Measurements from ENCODE around the gene IFNW1. TPM values are rescaled to one million over a fixed set of nuclear protein-coding genes. Genes with fewer than 3 reads are reported as not detected.
"Not testable (repeated sequence)": the region's sequence is repeated elsewhere in the genome, so short reads cannot be mapped to it uniquely, and the experiment has no call there.

The IFNW1 gene
- total and polyA plus RNA-seq, 4 experiments from 2014 or later, result not detected

- Mint-ChIP-seq H3K9me3 (peaks cover 0 to 2% (median 0%) of the 10 kb centered on the region in 8 donors), H3K27ac (no peak overlapping the region), H3K27me3 (peaks cover 4% of the 10 kb centered on the region in 2 donors), H3K4me1 (peaks cover 5 to 11% (median 8%) of the 10 kb centered on the region in 4 donors), H3K4me3 (no peak overlapping the region), H3K36me3 (no peaks in the 10 kb centered on the region)
- DNase-seq, result no peak
- no peak overlapping the region for H3K27ac ChIP-seq (ENCODE audit: low read depth, low read length)
- CTCF ChIA-PET (ENCODE audit: partially characterized antibody), result no interaction called here
- no peaks in the 10 kb centered on the region for H3K36me3 ChIP-seq (ENCODE audit: insufficient read depth, low read length)
- intact Hi-C loops (cut with micrococcal nuclease), result no loop called here
- POLR2A ChIA-PET (ENCODE audit: partially characterized antibody), result no interaction called here
- no peaks in the 10 kb centered on the region for H3K9me3 ChIP-seq (ENCODE audit: control insufficient read depth in 1 of 2, low read length in 2 of 2)
- H3K4me1 ChIP-seq (ENCODE audit: insufficient read depth, low read length), result peaks cover 6% of the 10 kb centered on the region
- H3K4me3 ChIP-seq (ENCODE audit: low read length in 2 of 2), result no peak overlapping the region
- no peaks in the 10 kb centered on the region for H3K27me3 ChIP-seq (ENCODE audit: insufficient read depth, low read length)
Observed at GRCh38 chr9:21137020-21137419, 4.6 kb downstream of the IFNW1 start.

GRCh38 chr9:21135736-21136135, 5.9 kb downstream of the IFNW1 start:
- Histone ChIP-seq H3K9me3 (ENCODE audit: control insufficient read depth in 1 of 2, low read length in 2 of 2) (no peaks in the 10 kb centered on the region), H3K4me1 (ENCODE audit: insufficient read depth, low read length) (no peaks in the 10 kb centered on the region), H3K27ac (ENCODE audit: low read depth, low read length) (no peak overlapping the region), H3K36me3 (ENCODE audit: insufficient read depth, low read length) (no peaks in the 10 kb centered on the region), H3K27me3 (ENCODE audit: insufficient read depth, low read length) (no peaks in the 10 kb centered on the region), H3K4me3 (ENCODE audit: low read length in 2 of 2) (no peak overlapping the region)
- Mint-ChIP-seq H3K9me3 (peaks cover 0 to 2% (median 0%) of the 10 kb centered on the region in 8 donors), H3K4me3 (no peak overlapping the region), H3K27ac (no peak overlapping the region), H3K27me3 (peaks cover 4% of the 10 kb centered on the region in 2 donors), H3K4me1 (peaks cover 0 to under 1% (median under 1%) of the 10 kb centered on the region in 4 donors), H3K36me3 (no peaks in the 10 kb centered on the region)
- CTCF ChIA-PET (ENCODE audit: partially characterized antibody), result interaction anchor here (1.1 to 1.3 kb wide), 2 partner anchors 15 to 22 kb away, joined by 3 read pairs; no protein-coding TSS in a partner anchor
- intact Hi-C loops (cut with micrococcal nuclease), result no loop called here
- POLR2A ChIA-PET (ENCODE audit: partially characterized antibody), result no interaction called here
- no peak for DNase-seq

- POLR2A ChIA-PET (ENCODE audit: partially characterized antibody); H3K4me1 ChIP-seq (ENCODE audit: insufficient read depth, low read length); H3K27me3 Mint-ChIP-seq; H3K36me3 Mint-ChIP-seq; H3K9me3 ChIP-seq (ENCODE audit: control insufficient read depth in 1 of 2, low read length in 2 of 2); H3K27ac ChIP-seq (ENCODE audit: low read depth, low read length); H3K36me3 ChIP-seq (ENCODE audit: insufficient read depth, low read length); CTCF ChIA-PET (ENCODE audit: partially characterized antibody); H3K27me3 ChIP-seq (ENCODE audit: insufficient read depth, low read length); H3K4me3 ChIP-seq (ENCODE audit: low read length in 2 of 2); intact Hi-C loops (cut with micrococcal nuclease): not testable (repeated sequence)
- H3K9me3 Mint-ChIP-seq, result peaks cover 0 to 14% (median 8%) of the 10 kb centered on the region in 8 donors
- H3K27ac Mint-ChIP-seq, result peak overlapping the region in 5 of 7 donors; percentile 23 to 68 (median 53)
- peak in 4 of 5 donors; percentile 17 to 25 (median 20) for DNase-seq
- peak overlapping the region in 1 of 8 donors; percentile 56 for H3K4me3 Mint-ChIP-seq
- peaks cover 6 to 14% (median 9%) of the 10 kb centered on the region in 4 donors for H3K4me1 Mint-ChIP-seq
Observed at GRCh38 chr9:21128186-21128585, 13.4 kb downstream of the IFNW1 start.

GRCh38 chr9:21121595-21122251, 19.9 kb downstream of the IFNW1 start:
- Mint-ChIP-seq H3K4me3 (no peak overlapping the region), H3K36me3 (no peaks in the 10 kb centered on the region), H3K9me3 (no peaks in the 10 kb centered on the region), H3K27ac (no peak overlapping the region), H3K27me3 (peaks cover 7 to 10% of the 10 kb centered on the region in 2 donors), H3K4me1 (no peaks in the 10 kb centered on the region)
- intact Hi-C loops (cut with micrococcal nuclease), result no loop called here
- H3K27me3 ChIP-seq (ENCODE audit: insufficient read depth, low read length), result no peaks in the 10 kb centered on the region
- no peaks in the 10 kb centered on the region for H3K4me1 ChIP-seq (ENCODE audit: insufficient read depth, low read length)
- ChIA-PET POLR2A (ENCODE audit: partially characterized antibody) (no interaction called here), CTCF (ENCODE audit: partially characterized antibody) (interaction anchor here (1.4 kb wide), 1 partner anchor 11 kb away, joined by 4 read pairs; no protein-coding TSS in a partner anchor)
- H3K4me3 ChIP-seq (ENCODE audit: low read length in 2 of 2), result no peak overlapping the region
- no peaks in the 10 kb centered on the region for H3K36me3 ChIP-seq (ENCODE audit: insufficient read depth, low read length)
- H3K27ac ChIP-seq (ENCODE audit: low read depth, low read length), result no peak overlapping the region
- no peak for DNase-seq
- no peaks in the 10 kb centered on the region for H3K9me3 ChIP-seq (ENCODE audit: control insufficient read depth in 1 of 2, low read length in 2 of 2)

- DNase-seq, result no peak
- intact Hi-C loops (cut with micrococcal nuclease), result no loop called here
- Histone ChIP-seq H3K9me3 (ENCODE audit: control insufficient read depth in 1 of 2, low read length in 2 of 2) (no peaks in the 10 kb centered on the region), H3K4me3 (ENCODE audit: low read length in 2 of 2) (no peak overlapping the region), H3K36me3 (ENCODE audit: insufficient read depth, low read length) (no peaks in the 10 kb centered on the region), H3K27ac (ENCODE audit: low read depth, low read length) (no peak overlapping the region), H3K27me3 (ENCODE audit: insufficient read depth, low read length) (no peaks in the 10 kb centered on the region), H3K4me1 (ENCODE audit: insufficient read depth, low read length) (no peaks in the 10 kb centered on the region)
- H3K27ac Mint-ChIP-seq, result no peak overlapping the region
- peaks cover 5 to 13% of the 10 kb centered on the region in 2 donors for H3K27me3 Mint-ChIP-seq
- no peaks in the 10 kb centered on the region for H3K36me3 Mint-ChIP-seq
- H3K9me3 Mint-ChIP-seq, result no peaks in the 10 kb centered on the region
- no peak overlapping the region for H3K4me3 Mint-ChIP-seq
- no peaks in the 10 kb centered on the region for H3K4me1 Mint-ChIP-seq
- CTCF ChIA-PET (ENCODE audit: partially characterized antibody), result interaction anchor here (1.4 kb wide), 1 partner anchor 10 kb away, joined by 4 read pairs; no protein-coding TSS in a partner anchor
- POLR2A ChIA-PET (ENCODE audit: partially characterized antibody), result no interaction called here
Observed at GRCh38 chr9:21121079-21121478, 20.6 kb downstream of the IFNW1 start.

GRCh38 chr9:21119093-21119770, 22.4 kb downstream of the IFNW1 start:
- Mint-ChIP-seq H3K9me3 (no peaks in the 10 kb centered on the region), H3K4me1 (no peaks in the 10 kb centered on the region), H3K4me3 (no peak overlapping the region), H3K27me3 (peaks cover 1 to 10% of the 10 kb centered on the region in 2 donors), H3K36me3 (no peaks in the 10 kb centered on the region), H3K27ac (peak overlapping the region in 1 of 7 donors; percentile 42)
- ChIA-PET CTCF (ENCODE audit: partially characterized antibody) (interaction anchor here (2.2 kb wide), 1 partner anchor 10 kb away, joined by 5 read pairs; no protein-coding TSS in a partner anchor), POLR2A (ENCODE audit: partially characterized antibody) (no interaction called here)
- Histone ChIP-seq H3K36me3 (ENCODE audit: insufficient read depth, low read length) (no peaks in the 10 kb centered on the region), H3K4me1 (ENCODE audit: insufficient read depth, low read length) (no peaks in the 10 kb centered on the region), H3K27ac (ENCODE audit: low read depth, low read length) (no peak overlapping the region), H3K27me3 (ENCODE audit: insufficient read depth, low read length) (no peaks in the 10 kb centered on the region), H3K9me3 (ENCODE audit: control insufficient read depth in 1 of 2, low read length in 2 of 2) (no peaks in the 10 kb centered on the region), H3K4me3 (ENCODE audit: low read length in 2 of 2) (no peak overlapping the region)
- intact Hi-C loops (cut with micrococcal nuclease), result loop anchor here (10.0 kb wide), 2 partner anchors 434 to 564 kb away; partner anchors contain the start of gene FOCAD
- no peak for DNase-seq

GRCh38 chr9:21114311-21114710, 27.3 kb downstream of the IFNW1 start:
- Mint-ChIP-seq H3K4me1 (no peaks in the 10 kb centered on the region), H3K27ac (no peak overlapping the region), H3K9me3 (no peaks in the 10 kb centered on the region), H3K36me3 (no peaks in the 10 kb centered on the region), H3K27me3 (peaks cover 2 to 9% of the 10 kb centered on the region in 2 donors), H3K4me3 (no peak overlapping the region)
- intact Hi-C loops (cut with micrococcal nuclease), result loop anchor here (10.0 kb wide), 2 partner anchors 430 to 560 kb away; partner anchors contain the start of gene FOCAD
- Histone ChIP-seq H3K27me3 (ENCODE audit: insufficient read depth, low read length) (no peaks in the 10 kb centered on the region), H3K4me3 (ENCODE audit: low read length in 2 of 2) (no peak overlapping the region), H3K36me3 (ENCODE audit: insufficient read depth, low read length) (no peaks in the 10 kb centered on the region), H3K9me3 (ENCODE audit: control insufficient read depth in 1 of 2, low read length in 2 of 2) (no peaks in the 10 kb centered on the region), H3K4me1 (ENCODE audit: insufficient read depth, low read length) (no peaks in the 10 kb centered on the region), H3K27ac (ENCODE audit: low read depth, low read length) (no peak overlapping the region)
- no peak for DNase-seq
- CTCF ChIA-PET (ENCODE audit: partially characterized antibody), result interaction anchor here (1.3 to 9.2 kb wide), 5 partner anchors 21 to 1187 kb away, joined by 3 to 145 read pairs (median 53); partner anchors contain the start of gene IFNB1
- POLR2A ChIA-PET (ENCODE audit: partially characterized antibody), result no interaction called here

All from CD4-positive, alpha-beta memory T cell (primary cell).